Upper lobe of right lung (tissue), 1 donor: ENCODE results near the gene GYS1. TPM values are rescaled to one million over a fixed set of nuclear protein-coding genes. Genes with fewer than 3 reads are reported as not detected.

Experiments used
- ATAC-seq: fragments of 200-7000 bp; cut with Tn5 transposase; one replicate; pipeline ENCODE4 v1.9.1; 2020; ENCODE audit warnings: mild to moderate bottlenecking, moderate library complexity
- DNase-seq: peaks from one replicate; pipeline ENCODE4 v3.0.0-alpha.2; 2020
- H3K27ac ChIP-seq: fragments of 200-600 bp; one replicate; pipeline ENCODE4 v1.8.0; 2022
- H3K27me3 ChIP-seq: fragments of 200-600 bp; one replicate; pipeline ENCODE4 v1.8.0; 2022; ENCODE audit warnings: mild to moderate bottlenecking
- H3K36me3 ChIP-seq: fragments of 200-600 bp; one replicate; pipeline ENCODE4 v1.8.0; 2022
- H3K4me1 ChIP-seq: fragments of 200-600 bp; one replicate; pipeline ENCODE4 v1.8.0; 2022
- H3K4me3 ChIP-seq: fragments of 200-600 bp; one replicate; pipeline ENCODE4 v1.8.0; 2022; ENCODE audit warnings: mild to moderate bottlenecking
- H3K9me3 ChIP-seq: fragments of 200-600 bp; one replicate; pipeline ENCODE4 v1.8.0; 2022
- CTCF ChIP-seq: fragments of 200-600 bp; IDR thresholded peaks from one replicate; pipeline ENCODE4 v1.8.0; 2022; ENCODE audit warnings: antibody characterized with exemption
- intact Hi-C: fragments of 100-400 bp; cut with DNase I; formaldehyde crosslinking; loops from one replicate; pipeline ENCODE4 v1.11.0; 2022
- total RNA-seq: library from RNA; stranded (reverse); fragmentation: NEBNext Ultra II Directional; extraction: Animal tissue kit (Norgen Biotek cat#: 25700); gene quantifications from one replicate; pipeline ENCODE4 v1.2.1, GENCODE V29; 2021
- donor health status: DM: no; HTN: yes; CAD: no; lungs with severe emphysema.

The GYS1 gene
- total RNA-seq, 1 donor from 2014 or later, result 35.1 TPM

GRCh38 chr19:48964205-48965039 is 28.7 kb downstream of the GYS1 start:
- no peaks in the 10 kb centered on the region for H3K27me3 ChIP-seq
- no peak for ATAC-seq
- H3K4me3 ChIP-seq, result peak overlapping the region; percentile 89
- peaks cover 18% of the 10 kb centered on the region for H3K36me3 ChIP-seq
- DNase-seq, result no peak
- H3K9me3 ChIP-seq, result no peaks in the 10 kb centered on the region
- intact Hi-C loops, result no loop called here
- no peak for TF ChIP-seq CTCF
- H3K27ac ChIP-seq, result peak overlapping the region; percentile 95
- H3K4me1 ChIP-seq, result peaks cover 41% of the 10 kb centered on the region

GRCh38 chr19:48963371-48964204 is 29.5 kb downstream of the GYS1 start:
- DNase-seq (peak; percentile 91), ATAC-seq (peak; percentile 10)
- H3K4me1 ChIP-seq, result peaks cover 41% of the 10 kb centered on the region
- no peaks in the 10 kb centered on the region for H3K9me3 ChIP-seq
- H3K4me3 ChIP-seq, result peak overlapping the region; percentile 89
- no peaks in the 10 kb centered on the region for H3K27me3 ChIP-seq
- no peak for TF ChIP-seq CTCF
- H3K27ac ChIP-seq, result peak overlapping the region; percentile 95
- intact Hi-C loops, result no loop called here
- peaks cover 10% of the 10 kb centered on the region for H3K36me3 ChIP-seq

GRCh38 chr19:48962849-48963165 is 30.3 kb downstream of the GYS1 start:
- Histone ChIP-seq H3K27me3 (no peaks in the 10 kb centered on the region), H3K4me1 (peaks cover 34% of the 10 kb centered on the region), H3K9me3 (no peaks in the 10 kb centered on the region), H3K36me3 (peaks cover 17% of the 10 kb centered on the region), H3K27ac (peak overlapping the region; percentile 95), H3K4me3 (no peak overlapping the region)
- TF ChIP-seq CTCF, result no peak
- no peak for ATAC-seq
- no peak for DNase-seq
- intact Hi-C loops, result no loop called here

GRCh38 chr19:48962029-48962848 is 30.9 kb downstream of the GYS1 start:
- peak overlapping the region; percentile 5 for H3K4me3 ChIP-seq
- peak; percentile 71 for ATAC-seq

More at GRCh38 chr19:48962029-48962848, 30.9 kb downstream of the GYS1 start:
- peaks cover 31% of the 10 kb centered on the region for H3K4me1 ChIP-seq
- H3K9me3 ChIP-seq, result no peaks in the 10 kb centered on the region
- no peaks in the 10 kb centered on the region for H3K27me3 ChIP-seq
- no peak for TF ChIP-seq CTCF
- DNase-seq, result peak; percentile 93
- H3K36me3 ChIP-seq, result peaks cover 19% of the 10 kb centered on the region
- intact Hi-C loops, result no loop called here
- peak overlapping the region; percentile 95 for H3K27ac ChIP-seq
